NCI-H1105 treated with DMSO at 0.1 percent for 48 hours (cell line): ENCODE data around the gene CGNL1.

Experiments used
- DNase-seq: peaks from one replicate; lab custom pipeline; 2025; lab: John Stamatoyannopoulos, UW

Gene CGNL1

DNA sequence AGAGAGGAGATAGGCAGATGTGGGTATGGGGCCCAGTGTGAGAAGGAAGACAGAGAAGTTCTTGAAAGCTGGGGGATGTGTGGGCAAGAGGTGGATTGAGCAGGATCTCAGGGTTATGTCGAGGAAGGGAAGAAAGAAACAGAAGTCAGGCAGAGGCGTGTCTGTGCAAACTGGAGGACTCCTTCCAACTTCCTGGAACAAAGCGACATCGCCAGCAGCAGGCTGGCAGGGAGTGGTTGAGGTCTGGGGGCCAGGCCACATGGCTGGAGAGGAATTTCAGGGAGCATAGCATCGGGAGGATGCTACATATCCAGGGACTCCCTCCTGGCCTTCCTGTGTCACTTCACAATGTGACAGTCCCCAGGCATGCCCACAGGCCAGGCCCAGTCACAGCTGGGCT, 172.5 kb downstream of the CGNL1 start:
- no peak for DNase-seq

DNA sequence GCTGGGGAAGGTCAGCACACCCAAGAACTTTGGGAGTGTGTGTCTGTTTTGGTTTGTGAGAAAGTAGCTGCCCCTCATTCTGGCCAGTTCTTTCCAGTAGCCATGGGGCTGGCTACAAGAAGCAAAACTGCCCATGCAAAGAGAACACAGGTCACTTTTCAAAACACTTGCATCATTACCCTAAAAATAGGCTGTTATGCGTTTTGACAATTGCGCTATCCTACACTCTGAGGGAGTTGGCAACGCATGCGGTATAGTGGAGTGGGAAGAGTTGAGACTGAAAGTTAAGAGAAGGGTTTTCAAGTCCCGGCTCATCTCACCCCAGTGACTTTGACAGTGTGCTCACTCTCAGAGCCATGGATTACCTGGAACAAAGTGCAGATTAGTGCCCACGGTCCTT, 173.6 kb downstream of the CGNL1 start:
- DNase-seq, result no peak

DNA sequence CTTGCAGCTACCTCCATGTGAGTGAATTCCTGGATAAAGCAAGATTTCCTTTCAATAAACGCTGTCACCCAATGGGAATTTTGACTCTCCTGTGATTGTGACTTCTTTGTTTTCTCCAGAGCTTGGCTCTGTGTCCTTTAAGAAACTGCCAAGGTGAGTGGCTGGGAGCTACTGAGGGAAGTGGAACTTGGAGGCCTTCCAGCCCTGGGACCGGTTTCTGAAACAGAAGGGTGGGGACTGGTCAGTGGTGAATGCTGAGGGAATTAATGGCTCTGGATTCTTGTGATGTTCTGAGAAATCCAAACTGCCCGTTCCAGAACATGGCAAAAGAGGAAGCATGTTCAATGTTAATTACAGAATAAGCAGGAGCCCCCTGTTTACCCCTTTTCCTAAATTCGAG, 174.3 kb downstream of the CGNL1 start:
- DNase-seq, result no peak

DNA sequence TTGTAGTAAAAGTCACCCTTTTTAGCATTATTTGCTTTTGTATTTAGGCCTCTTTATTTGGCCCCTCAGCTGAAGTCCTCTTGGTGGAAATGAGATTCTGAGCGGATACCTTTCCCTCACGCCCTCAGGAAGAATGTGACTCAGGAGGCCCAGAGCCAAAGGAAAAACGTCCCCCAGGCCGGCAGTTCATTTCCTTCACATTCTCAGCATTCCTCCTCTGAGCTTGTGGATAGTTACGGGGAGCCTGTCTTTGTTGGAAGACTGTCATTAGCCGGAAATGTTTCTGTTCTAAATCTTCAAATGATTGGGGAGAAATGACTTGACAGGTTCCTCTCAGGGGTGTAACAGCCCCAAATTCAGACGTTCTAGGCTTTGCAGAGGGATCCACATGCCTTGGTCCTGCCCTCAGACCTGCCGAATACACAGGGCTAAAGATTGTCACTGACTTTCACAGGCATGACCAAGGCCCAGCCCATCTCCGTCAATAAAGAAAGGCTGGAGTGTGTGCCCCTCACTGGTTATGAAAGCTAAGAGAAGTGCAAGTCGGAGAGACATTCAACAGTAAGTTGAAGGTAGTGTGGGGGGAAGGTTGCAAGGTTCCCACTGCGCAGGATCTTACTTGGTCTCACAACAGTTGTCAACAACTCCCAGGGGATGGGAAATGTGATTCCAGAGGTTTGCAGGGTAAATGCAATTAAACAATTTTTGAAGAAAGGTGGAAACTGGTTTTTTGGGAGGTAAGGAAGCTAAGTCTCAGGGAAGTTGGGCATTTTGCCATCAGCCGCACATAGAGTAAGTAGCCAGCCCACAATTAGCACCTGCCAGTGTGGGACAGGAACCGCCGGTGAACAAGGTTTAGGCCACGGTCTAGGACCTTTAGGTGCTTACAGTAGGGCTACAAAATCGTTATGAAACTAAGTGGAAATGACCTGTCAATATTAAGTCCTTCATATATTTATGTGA, 175.7 kb downstream of the CGNL1 start:
- DNase-seq, result peak; percentile 11

DNA sequence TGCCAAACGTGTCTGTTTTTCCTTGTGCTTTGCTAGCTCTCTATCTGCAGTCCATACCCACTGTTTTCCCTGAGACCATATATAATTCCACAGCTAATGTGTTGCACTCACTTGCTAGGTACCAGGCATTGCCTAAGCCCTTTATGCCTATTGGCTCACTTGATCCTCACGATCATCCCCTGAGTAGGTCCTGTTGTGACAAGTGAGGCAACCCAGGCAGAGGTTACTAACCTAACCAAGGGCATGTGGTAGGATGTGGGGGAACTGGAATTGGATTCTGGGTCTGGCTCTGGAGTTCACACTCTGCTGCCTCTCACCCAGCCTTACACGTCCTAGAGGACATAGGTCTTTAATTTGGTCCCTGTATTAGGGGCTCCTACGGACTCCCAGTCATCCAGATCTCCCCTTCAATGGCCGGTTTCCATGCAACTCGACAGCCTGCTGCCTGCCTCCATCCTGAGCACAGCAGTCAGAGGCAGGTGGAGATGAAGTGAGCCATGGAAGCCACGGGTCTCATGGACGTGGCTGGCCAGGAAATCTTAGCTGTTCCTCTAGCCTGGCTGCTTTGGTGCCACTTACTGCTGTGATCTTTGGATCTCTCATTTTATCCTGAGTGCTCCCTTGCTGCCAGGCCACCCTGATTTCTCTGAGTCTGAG, 176.5 kb downstream of the CGNL1 start:
- DNase-seq, result no peak

DNA sequence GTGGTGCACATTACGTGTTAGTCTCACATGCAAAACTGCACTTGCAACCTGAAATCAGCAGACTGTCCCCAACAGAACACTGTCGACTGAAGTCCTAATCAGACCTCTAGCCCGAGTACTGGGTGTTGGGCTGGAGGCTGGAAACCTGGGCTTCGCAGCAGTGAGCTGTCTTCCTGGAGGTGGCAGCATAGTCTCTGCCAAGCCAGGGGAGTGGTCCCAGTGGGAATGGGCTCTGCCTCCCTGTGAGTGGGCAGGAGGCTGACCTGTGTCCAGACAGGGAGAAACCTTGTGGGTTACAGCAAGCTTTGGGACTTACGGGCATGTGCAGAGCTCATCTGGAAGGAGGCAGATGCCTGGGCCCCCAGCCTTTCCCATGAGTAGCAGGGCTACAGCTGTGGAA, 177.2 kb downstream of the CGNL1 start:
- no peak for DNase-seq

DNA sequence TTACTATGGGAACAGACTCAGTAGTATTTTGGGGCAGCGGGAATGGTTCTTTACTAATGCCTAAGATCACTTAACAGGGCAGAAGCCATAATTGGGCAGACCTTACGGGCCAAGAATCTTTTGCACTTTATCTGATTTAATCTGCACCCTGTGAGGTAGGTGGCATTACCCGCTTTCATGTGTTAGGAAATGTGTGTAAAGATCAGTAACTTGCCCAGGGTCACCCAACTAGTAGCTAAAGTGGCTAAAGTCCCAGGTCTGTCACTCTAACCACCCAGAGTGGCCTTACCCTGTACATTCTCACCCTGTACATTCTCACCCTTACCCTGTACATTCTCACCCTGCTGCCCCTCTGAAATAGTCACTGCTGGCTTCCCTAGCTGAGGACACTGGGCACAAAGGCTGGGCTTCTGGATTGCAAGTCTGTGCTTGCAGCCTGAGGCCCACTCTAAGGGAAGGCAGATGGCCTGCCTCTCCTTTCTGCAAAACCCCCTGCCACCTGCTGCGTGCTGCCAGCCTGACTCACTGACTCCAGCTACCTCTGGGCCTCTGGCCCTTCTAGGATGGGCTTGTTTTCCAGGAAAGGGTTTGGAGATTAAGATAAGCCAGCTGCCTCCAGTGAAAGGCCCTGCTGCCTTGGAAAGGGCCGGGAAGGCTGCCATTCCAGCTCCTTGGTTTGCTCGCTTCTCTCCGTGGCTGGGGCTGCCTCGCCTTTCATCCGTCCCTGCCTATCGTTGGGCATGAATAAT, 177.9 kb downstream of the CGNL1 start:
- peak; percentile 92 for DNase-seq

DNA sequence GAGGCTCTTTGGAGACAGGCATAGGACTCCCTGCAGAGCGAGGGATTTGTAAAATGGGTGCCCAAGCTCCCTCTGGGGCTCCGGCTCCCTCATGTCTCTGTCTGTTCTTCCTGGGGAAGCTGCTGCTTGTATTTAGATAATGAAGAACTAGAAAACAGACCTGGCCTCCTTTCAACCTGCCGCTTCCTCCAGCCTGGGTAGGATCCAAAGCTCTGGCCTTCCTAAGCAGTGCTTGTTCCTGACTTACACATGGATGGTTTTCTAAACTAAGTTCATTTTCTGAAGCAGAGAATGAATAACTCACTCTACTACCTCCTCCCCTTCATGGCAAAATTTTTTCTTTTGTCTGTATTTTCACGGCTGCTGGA, 178.5 kb downstream of the CGNL1 start:
- DNase-seq, result no peak

DNA sequence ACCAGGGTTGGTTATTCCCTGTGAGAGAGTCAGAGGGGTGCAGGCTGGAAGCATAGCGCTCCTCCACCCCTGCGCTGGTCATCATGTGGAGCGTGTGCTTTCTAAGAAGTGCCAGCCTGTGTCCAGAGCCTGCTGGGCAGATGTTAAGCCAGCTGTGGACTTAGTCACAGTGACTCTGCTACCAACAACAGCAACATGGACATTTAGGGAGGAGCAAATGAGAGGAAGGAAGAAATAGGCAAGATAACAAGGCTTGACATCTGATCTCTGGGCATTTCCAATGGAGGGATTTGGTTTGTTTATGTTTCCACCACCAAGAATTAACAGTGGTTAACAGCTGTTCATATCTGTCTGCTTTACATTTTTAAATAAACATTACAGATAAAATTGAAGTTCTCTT, 179.0 kb downstream of the CGNL1 start:
- no peak for DNase-seq

DNA sequence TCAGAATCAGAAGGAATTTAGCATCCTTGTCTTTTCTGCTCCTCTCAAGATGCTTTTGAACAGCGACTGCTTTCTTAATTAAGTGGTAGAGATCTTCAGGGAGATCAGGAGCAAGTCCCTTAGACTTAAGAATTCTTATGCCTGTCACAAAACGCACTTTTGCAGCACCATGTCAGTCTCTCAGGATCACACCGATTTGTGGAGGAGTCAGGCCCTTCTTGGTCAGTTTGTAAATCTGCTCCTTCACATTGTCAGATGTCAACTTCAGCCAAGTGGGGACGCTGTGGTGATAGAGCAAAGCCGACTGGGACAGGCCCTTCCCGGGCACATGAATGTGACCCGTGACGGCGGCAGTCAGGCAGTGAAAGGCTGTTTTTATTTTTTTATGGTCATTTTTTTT, 179.7 kb downstream of the CGNL1 start:
- DNase-seq, result no peak

DNA sequence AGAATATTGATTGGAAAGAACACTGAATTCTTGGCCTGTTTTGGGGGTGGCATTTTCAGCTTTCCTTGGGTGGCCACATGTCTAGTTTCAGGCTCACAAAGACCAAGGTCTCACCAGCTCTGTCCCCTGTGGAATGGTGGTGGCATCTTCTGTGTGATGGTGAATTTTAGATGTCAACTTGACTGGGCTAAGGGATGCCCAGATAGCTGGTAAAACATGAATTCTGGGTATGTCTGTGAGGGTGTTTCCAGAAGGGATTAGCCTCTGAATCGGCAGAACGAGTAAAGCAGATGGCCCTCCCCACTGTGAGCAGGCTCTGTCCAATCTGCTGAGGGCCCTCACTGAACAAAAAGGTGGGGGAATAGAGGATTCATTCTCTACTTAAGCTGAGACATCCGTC, 181.0 kb downstream of the CGNL1 start:
- no peak for DNase-seq

DNA sequence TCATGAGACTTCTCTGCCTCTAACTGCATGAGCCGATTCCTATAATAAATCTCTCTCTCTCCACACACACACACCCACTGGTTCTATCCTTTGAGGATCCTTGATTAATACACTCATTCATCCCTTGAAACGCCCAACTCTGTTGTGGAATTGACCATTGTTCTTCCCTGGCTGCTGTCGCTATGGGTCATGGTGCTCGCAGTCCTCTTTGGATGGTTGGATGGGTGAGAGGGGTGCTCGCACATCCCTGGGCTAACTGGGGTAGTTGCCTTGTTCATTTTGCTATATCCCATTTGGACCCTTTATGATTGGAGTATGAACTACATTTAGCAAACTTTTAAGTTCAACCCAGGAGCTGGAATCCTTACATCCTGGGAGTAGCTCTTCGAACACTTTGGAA, 181.5 kb downstream of the CGNL1 start:
- DNase-seq, result no peak

DNA sequence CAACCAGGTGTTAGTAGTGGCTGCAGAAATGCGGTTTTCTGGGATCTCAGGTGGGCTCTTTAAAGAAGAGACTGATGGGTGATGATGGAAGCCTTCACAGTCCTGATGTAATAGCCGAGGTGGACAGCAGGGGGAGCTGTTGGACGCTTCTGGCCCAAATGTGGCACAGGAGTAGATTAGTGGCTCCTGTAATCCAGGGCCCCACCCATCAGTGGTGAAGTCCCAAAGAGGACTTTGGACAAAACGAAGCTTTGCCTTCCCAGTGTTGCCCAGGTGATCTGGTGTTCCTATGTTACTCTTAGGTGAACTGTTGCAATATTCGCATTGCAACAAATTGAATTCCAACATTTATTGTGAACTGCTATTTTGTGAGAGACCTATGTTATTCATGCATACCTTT, 183.6 kb downstream of the CGNL1 start:
- DNase-seq, result peak; percentile 51

DNA sequence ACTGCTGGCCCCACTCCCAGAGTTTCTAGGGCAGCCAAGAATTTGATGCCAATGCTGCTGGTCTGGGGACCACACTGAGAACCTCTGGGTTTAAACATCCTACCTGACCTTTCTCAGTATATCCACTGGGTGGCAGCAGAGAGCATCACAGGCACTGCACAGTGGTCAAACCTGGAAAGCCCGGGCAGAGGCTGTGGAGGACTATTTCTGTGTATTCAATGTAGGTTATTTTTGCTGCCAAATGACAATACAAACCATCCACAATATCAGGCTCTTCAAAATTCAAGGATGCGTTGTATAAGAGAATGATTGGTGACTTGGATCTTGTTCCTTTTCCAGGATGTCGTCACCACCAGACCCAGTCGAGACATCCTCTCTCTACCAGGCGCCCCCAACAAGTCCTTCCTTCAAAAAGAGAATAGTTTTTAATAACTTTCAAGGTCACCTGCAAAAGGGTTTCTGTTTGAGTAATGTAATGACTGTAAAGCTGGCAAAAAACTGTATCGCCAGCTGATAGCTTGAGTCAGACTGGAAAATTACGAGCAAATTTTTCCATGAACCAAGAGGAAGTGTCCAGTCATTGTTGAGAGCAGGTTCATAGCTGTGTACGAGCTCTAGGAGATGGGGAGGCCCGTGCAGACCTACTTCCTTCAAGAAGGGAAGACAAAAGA, 184.9 kb downstream of the CGNL1 start:
- peak; percentile 83 for DNase-seq

DNA sequence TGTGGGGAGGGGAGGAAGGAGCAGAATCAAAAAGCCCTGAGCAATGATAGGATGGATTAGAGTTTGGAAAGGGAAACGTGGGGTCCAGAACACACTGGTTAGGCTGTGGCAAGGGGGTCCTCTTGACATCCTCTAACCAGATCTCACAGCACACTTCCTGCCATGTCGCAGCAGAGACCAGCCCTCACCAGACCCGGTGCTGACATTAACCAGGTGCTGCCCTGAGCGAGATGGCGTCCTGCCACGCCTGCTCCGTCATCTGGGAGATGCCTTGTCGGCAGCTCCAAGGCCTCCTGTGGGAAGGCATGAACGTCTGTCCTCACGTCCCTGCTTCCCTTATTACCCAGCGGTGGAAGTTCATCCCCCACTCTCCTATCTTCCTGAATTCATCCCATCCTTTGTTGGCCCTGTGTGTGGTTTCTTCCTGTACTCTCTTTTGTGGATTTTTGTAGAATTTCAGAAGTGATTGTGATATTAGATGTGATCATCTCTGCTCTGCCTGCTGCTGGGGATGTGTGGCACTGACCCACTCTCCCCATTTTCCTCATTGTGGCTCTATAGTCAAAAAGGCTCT, 186.0 kb downstream of the CGNL1 start:
- DNase-seq, result no peak

DNA sequence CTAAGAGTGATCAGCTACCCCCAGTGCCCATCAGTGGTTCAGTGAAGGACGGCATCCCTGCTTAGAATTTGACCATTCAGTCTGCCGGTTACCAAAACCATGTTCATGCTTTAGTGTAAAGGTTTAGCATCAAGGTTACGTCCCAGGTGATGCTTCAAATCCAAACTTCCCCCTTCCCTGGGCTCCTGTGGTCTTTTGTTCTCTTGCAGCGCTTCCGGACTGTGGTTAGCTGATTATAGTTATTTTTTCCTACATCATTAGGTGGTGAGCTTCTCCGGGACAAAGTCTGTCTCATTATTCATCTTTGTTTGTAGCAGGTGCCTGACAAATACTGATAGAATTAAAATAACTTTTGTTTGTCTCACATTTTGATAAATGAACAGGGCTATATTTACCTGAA, 187.1 kb downstream of the CGNL1 start:
- no peak for DNase-seq

DNA sequence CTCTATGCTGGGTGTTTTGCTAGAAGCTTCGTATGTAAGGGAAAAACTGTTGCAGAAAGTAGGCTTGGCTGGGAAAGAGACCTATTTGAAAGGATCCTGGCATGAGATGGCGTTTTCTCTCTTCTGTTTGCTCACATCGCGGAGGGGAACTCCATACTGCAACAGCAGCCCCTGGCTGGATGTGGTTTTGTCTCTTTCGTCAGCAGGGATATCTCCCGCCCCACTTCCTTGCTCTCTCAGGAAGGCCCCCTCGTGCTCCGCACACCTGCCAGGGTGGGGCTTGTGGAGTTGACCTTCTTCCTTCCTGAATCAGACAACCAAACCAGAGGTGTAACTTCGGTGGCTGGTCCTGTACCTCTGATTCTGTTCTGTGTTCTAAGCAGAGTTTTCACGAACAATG, 189.0 kb downstream of the CGNL1 start:
- DNase-seq, result no peak

DNA sequence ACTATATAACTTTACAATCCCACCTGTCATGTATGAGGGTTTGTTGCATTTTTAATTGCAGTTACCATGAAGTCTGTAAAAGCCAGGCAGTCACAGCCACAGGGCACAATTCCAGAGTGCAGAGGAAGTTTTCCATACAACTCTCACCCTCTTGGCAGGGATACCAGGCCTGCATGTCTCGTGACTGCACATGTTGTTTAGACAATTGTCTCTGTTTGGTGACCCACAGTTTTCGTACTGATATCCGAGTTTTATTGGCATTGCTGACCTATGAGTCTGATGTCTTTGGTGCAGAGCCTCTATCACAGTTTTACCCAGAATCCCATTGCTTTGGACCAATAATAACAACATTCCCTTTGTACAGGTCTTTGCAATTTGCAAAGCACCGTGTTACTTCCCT, 190.5 kb downstream of the CGNL1 start:
- no peak for DNase-seq

DNA sequence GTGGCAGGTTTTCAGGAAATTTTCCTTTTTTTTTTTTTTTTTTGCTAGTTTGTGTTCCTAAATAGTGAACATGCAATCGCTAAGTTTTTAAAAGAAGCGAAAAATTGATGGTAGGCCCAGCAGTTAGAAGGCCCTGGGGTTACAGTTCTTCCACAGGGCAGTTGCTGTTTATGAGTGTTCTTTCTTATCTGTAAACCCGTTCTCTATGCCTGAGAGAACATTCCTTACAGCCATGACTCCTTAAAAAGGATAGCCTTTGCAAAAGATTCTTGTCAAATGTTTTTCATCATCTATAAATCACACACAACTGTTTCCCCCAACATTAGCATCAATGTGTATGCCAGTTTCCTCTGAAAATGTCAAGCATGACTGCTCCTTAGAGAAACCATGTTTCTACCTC, 191.6 kb downstream of the CGNL1 start:
- DNase-seq, result no peak

DNA sequence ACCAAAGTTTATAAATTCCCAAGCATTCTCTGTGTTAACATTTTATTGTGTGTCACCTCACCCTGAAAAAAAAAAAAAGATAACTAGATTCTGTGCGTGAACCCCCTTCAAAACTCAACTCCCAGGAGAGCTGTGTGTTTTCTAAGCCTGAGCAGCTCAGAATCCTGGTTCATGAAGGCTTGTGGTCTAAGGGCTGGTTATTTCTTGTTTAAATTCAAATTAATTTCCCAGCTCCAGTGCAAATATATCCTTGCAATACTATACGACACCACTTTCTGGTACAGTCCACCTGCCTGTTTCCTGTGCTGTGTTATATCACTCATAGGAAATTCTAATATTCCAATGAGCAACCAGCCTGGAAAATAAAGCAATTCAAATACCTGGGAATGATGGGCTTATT, 192.0 kb downstream of the CGNL1 start:
- DNase-seq, result no peak

DNA sequence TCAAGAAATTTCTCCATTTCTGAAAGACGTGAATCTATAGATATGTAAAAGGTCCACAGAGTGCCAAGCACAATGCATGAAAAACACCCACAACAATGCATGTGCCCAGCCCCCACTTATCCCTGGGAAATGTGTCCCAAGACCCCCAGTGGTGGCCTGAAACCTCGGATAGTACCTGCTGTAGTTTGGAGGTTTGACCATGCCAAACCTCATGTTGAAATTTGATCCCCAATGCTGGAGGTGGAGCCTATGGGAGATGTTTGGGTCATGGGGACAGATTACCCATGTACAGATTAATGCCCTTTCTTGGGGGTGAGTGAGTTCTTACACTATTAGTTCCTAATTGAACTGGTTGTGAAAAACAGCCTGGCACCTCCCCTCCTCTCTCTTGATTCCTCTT, 194.0 kb downstream of the CGNL1 start:
- no peak for DNase-seq

DNA sequence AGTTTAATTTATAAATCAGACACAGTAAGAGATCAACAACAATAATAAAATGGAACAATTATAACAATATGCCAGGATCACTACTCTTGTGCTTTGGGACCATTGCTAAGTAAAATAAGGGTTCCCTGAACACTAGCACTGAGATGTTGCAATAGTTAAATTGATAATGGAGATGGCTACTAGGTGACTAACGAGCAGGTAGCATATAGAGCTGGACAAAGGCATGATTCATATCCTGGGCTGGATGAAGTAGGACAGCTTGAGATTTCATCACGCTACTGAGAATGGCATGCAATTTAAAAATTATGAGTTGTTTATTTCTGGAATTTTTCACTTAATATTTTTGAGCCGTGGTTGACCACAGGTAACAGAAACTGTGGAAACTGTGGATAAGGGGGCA, 194.7 kb downstream of the CGNL1 start:
- no peak for DNase-seq
